Measurements from ENCODE around the gene C14orf93. TPM values are rescaled to one million over a fixed set of nuclear protein-coding genes. Genes with fewer than 3 reads are reported as not detected.

Gene C14orf93
- total RNA-seq, 4 donors from 2014 or later = 4.6 to 11.2 (median 9.9) TPM

GRCh38 chr14:23051141-23052057 is 41.5 kb upstream of the C14orf93 start:
- Histone ChIP-seq H3K9me3 (no peaks in the 10 kb centered on the region), H3K4me1 (peaks cover 9 to 10% (median 10%) of the 10 kb centered on the region in 4 donors), H3K4me3 (no peak overlapping the region), H3K36me3 (no peaks in the 10 kb centered on the region), H3K27me3 (peaks cover 0 to 6% (median 0%) of the 10 kb centered on the region in 4 donors), H3K27ac (replicated peaks in 1 of 4) (no peak overlapping the region)
- intact Hi-C loops (cut with DNase I) = loop anchor here (2.0 kb wide), 1 partner anchor 57 kb away; no protein-coding TSS in a partner anchor
- WGBS = 82% methylated on average over 5 of the region's 5 CpGs
- no peak for DNase-seq (ENCODE audit: extremely low spot score)
- no peak for TF ChIP-seq POLR2A (IDR thresholded peaks at IDR 0.05; ENCODE audit: low read depth)
- TF ChIP-seq CTCF (IDR thresholded peaks at IDR 0.05) = no peak
- TF ChIP-seq POLR2AphosphoS5 (IDR thresholded peaks at IDR 0.05) = no peak

- no peak for TF ChIP-seq CTCF (IDR thresholded peaks at IDR 0.05)
- TF ChIP-seq POLR2AphosphoS5 (IDR thresholded peaks at IDR 0.05) = no peak
- TF ChIP-seq POLR2A (IDR thresholded peaks at IDR 0.05; ENCODE audit: low read depth) = no peak
- no peak for TF ChIP-seq EP300 (IDR thresholded peaks at IDR 0.05)
- H3K9me3 ChIP-seq = no peaks in the 10 kb centered on the region
- no peak for DNase-seq (ENCODE audit: extremely low spot score)
- peaks cover 0 to 9% (median 2%) of the 10 kb centered on the region in 4 donors for H3K4me1 ChIP-seq
- intact Hi-C loops (cut with DNase I) = no loop called here
- H3K27me3 ChIP-seq = peaks cover 0 to 6% (median 0%) of the 10 kb centered on the region in 4 donors
- no peak overlapping the region for H3K27ac ChIP-seq (replicated peaks in 1 of 4)
- no peak overlapping the region for H3K4me3 ChIP-seq
- no CpG with 5 or more reads among the region's 9 CpGs for WGBS
- H3K36me3 ChIP-seq = no peaks in the 10 kb centered on the region
These were observed 39.1 kb upstream of the C14orf93 start for GRCh38 chr14:23049011-23049410.

DNA sequence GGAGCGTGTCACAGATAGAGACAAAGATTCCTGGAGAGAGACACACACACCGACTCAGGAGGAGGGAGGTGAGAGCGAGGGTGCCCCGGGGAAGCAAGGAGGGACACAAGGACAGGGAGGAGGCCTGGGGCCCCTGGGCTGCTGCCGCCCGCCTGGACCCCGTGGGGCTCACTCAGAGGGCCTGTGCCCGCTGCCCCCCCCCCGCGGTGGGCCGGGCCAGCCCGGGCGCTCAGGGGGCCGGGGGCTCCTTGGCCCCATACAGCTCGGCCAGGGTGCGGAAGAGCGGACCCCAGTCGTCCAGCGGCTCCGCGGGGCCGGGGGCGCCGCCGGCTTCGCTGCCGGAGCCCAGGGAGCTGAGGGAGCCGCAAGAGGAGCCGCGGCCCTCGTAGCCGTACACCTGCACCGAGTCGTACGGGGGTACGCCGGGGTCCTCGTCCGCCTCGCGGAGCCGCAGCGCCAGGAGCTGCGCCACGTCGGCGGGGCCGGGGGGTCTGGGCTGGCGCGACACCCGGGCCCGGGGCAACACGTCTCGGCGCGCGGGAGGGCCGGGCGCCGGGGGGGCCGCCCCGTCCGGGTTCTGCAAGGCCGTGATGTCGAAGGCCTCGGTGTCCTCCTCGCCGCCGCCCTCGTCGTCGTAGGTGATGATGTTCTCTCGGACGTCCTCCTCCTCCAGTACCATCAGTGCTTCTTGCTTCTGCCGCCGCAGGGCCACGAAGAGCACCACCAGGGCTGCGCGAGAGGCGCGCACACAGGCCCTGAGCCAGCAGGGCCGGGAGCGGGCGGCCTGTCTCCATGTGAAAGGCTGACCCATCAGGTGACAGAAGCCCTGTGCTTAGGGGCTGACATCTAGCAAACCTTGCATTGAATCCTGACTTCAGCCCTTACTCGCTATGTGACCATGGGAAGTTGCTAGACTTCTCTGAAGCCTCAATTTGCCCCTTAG is 38.1 kb upstream of the C14orf93 start:
- TF ChIP-seq POLR2A (IDR thresholded peaks at IDR 0.05; ENCODE audit: low read depth) (no peak), POLR2AphosphoS5 (IDR thresholded peaks at IDR 0.05) (no peak), CTCF (IDR thresholded peaks at IDR 0.05) (no peak), EP300 (IDR thresholded peaks at IDR 0.05) (no peak)
- DNase-seq (ENCODE audit: extremely low spot score) = no peak
- no peaks in the 10 kb centered on the region for H3K36me3 ChIP-seq
- peaks cover 0 to 6% (median 0%) of the 10 kb centered on the region in 4 donors for H3K27me3 ChIP-seq
- no peak overlapping the region for H3K27ac ChIP-seq (replicated peaks in 1 of 4)
- intact Hi-C loops (cut with DNase I) = no loop called here
- WGBS = 66% methylated on average over 19 of the region's 85 CpGs
- peak overlapping the region in 1 of 4 donors; percentile 12 for H3K4me3 ChIP-seq
- H3K4me1 ChIP-seq = peaks cover 0 to 9% (median 2%) of the 10 kb centered on the region in 4 donors
- H3K9me3 ChIP-seq = no peaks in the 10 kb centered on the region

GRCh38 chr14:23047034-23047634 is 37.2 kb upstream of the C14orf93 start:
- TF ChIP-seq EP300 (IDR thresholded peaks at IDR 0.05) (no peak), POLR2A (IDR thresholded peaks at IDR 0.05; ENCODE audit: low read depth) (no peak), CTCF (IDR thresholded peaks at IDR 0.05) (no peak), POLR2AphosphoS5 (IDR thresholded peaks at IDR 0.05) (no peak)
- intact Hi-C loops (cut with DNase I) = no loop called here
- DNase-seq (ENCODE audit: extremely low spot score) = no peak
- WGBS = 63% methylated on average over 6 of the region's 6 CpGs
- peaks cover 0 to 9% (median 2%) of the 10 kb centered on the region in 4 donors for H3K4me1 ChIP-seq
- no peaks in the 10 kb centered on the region for H3K9me3 ChIP-seq
- H3K27me3 ChIP-seq = peaks cover 0 to 6% (median 0%) of the 10 kb centered on the region in 4 donors
- no peak overlapping the region for H3K4me3 ChIP-seq
- no peaks in the 10 kb centered on the region for H3K36me3 ChIP-seq
- H3K27ac ChIP-seq (replicated peaks in 1 of 4) = no peak overlapping the region

Data from esophagus muscularis mucosa (tissue), 4 donors.